ENCODE results near the gene VPS9D1.
"Not testable (repeated sequence)": the region's sequence is repeated elsewhere in the genome, so short reads cannot be mapped to it uniquely, and the experiment has no call there.

Gene VPS9D1

DNA sequence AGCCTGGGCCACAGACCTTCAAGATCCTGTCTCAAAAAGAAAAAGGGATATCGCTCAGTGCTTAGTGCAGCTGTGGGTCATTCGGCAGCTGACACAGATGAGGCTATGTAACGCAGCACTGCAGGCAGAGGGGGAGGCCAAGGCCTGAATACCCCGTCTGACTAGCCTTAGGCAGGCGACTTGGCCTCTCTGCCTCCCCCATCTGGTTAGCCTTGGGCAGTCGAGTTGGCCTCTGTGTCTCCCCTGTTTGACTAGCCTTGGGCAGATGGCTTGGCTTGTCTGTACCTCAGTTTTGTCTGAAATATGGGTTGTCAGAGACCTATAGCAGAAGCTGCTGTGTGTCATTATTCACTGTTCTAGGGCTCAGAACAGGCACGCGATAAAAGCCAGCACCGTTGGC is 53.1 kb downstream of the VPS9D1 start:
- TF ChIP-seq, protein P1, sequence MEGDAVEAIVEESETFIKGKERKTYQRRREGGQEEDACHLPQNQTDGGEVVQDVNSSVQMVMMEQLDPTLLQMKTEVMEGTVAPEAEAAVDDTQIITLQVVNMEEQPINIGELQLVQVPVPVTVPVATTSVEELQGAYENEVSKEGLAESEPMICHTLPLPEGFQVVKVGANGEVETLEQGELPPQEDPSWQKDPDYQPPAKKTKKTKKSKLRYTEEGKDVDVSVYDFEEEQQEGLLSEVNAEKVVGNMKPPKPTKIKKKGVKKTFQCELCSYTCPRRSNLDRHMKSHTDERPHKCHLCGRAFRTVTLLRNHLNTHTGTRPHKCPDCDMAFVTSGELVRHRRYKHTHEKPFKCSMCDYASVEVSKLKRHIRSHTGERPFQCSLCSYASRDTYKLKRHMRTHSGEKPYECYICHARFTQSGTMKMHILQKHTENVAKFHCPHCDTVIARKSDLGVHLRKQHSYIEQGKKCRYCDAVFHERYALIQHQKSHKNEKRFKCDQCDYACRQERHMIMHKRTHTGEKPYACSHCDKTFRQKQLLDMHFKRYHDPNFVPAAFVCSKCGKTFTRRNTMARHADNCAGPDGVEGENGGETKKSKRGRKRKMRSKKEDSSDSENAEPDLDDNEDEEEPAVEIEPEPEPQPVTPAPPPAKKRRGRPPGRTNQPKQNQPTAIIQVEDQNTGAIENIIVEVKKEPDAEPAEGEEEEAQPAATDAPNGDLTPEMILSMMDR (IDR thresholded peaks at IDR 0.05), result no peak
- Mint-ChIP-seq H3K9me3 (peaks cover 52% of the 10 kb centered on the region), H3K27me3 (ENCODE audit: low read depth, poor library complexity) (peaks cover 6% of the 10 kb centered on the region), H3K36me3 (ENCODE audit: low read depth) (peaks cover 81% of the 10 kb centered on the region), H3K4me1 (peaks cover 11% of the 10 kb centered on the region), H3K4me3 (no peak overlapping the region), H3K27ac (no peak overlapping the region)
- DNase-seq, result no peak

DNA sequence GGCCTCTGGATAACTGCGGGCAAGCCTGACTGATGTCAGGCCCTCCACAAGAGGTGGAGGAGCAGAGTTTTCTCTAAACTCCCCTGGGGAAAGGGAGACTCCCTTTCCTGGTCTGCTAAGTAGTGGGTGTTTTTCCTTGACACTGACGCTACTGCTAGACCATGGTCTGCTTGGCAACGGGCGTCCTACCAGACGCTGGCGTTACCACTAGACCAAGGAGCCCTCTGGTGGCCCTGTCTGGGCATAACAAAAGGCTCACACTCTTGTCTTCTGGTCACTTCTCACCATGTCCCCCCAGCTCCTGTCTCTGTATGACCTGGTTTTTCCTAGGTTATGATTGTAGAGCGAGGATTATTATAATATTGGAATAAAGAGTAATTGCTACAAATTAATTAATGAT is 53.7 kb downstream of the VPS9D1 start:
- peaks cover 81% of the 10 kb centered on the region for H3K36me3 Mint-ChIP-seq (ENCODE audit: low read depth)
- H3K4me3 Mint-ChIP-seq; H3K27me3 Mint-ChIP-seq (ENCODE audit: low read depth, poor library complexity); H3K27ac Mint-ChIP-seq: not testable (repeated sequence)
- peak; percentile 25 for DNase-seq
- peaks cover 52% of the 10 kb centered on the region for H3K9me3 Mint-ChIP-seq
- H3K4me1 Mint-ChIP-seq, result peaks cover 11% of the 10 kb centered on the region

DNA sequence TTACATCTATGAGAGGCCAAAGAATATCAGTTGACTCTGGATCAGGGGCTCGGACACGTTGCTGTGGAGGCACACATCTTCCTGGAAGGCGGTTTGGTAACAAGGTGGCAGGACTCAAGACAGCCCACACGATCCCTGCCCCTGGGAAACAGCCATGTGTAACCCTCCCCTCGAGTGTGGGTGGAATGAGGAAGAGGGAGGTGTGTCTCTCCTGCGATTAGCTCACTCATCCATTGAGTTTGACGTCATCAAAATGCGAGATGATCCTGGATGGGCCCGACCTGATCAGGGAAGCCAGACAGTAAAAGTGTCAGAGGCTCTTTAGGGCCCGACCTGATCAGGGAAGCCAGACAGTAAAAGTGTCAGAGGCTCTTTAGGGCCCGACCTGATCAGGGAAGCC is 56.5 kb downstream of the VPS9D1 start:
- Mint-ChIP-seq H3K36me3 (ENCODE audit: low read depth) (peaks cover 97% of the 10 kb centered on the region), H3K9me3 (peaks cover 74% of the 10 kb centered on the region), H3K27ac (peak overlapping the region; percentile 53)
- DNase-seq; H3K27me3 Mint-ChIP-seq (ENCODE audit: low read depth, poor library complexity); H3K4me3 Mint-ChIP-seq; H3K4me1 Mint-ChIP-seq: not testable (repeated sequence)

DNA sequence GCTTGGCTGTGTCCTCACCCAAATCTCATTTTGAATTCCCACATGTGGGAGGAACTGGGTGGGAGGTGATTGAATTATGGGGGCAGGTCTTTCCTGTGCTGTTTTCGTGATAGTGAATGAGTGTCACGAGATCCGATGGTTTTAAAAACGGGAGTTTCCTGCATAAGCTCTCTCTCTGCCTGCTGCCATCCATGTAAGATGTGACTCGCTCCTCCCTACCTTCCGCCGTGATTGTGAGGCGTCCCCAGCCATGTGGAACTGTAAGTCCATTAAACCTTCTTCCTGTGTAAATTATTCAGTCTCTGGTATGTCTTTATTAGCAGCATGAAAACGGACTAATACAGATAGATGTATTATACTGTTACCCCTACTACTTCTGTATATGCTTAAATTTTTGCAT is 59.5 kb downstream of the VPS9D1 start:
- peaks cover 70% of the 10 kb centered on the region for H3K9me3 Mint-ChIP-seq
- TF ChIP-seq, protein P1 (IDR thresholded peaks at IDR 0.05), result no peak
- H3K36me3 Mint-ChIP-seq (ENCODE audit: low read depth), result peaks cover 83% of the 10 kb centered on the region
- no peak overlapping the region for H3K27ac Mint-ChIP-seq
- H3K27me3 Mint-ChIP-seq (ENCODE audit: low read depth, poor library complexity), result peaks cover 3% of the 10 kb centered on the region
- peaks cover 21% of the 10 kb centered on the region for H3K4me1 Mint-ChIP-seq
- H3K4me3 Mint-ChIP-seq, result peak overlapping the region; percentile 58
- DNase-seq, result no peak

DNA sequence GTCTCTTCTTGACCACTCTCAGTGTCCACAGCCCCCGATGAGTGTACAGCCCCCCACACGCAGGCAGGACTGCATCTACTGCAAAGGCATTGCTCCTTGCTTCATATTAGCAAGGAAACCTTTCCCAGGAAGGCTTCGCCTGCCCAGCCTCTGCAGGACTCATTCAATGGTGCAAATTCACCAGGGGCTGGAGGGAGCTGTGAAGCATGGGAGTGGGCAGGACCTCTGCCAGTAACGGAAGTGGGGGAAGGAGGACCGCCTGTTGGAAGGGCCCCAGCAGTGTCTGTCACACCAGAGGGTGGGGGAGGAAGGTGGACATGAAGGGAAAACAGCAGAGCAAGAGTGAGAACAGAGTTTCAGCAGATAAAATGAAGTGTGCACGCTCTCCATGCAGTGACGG is 60.6 kb downstream of the VPS9D1 start:
- Mint-ChIP-seq H3K4me3 (no peak overlapping the region), H3K9me3 (peaks cover 60% of the 10 kb centered on the region), H3K36me3 (ENCODE audit: low read depth) (peaks cover 76% of the 10 kb centered on the region), H3K4me1 (peaks cover 21% of the 10 kb centered on the region), H3K27me3 (ENCODE audit: low read depth, poor library complexity) (peaks cover 3% of the 10 kb centered on the region), H3K27ac (peak overlapping the region; percentile 38)
- no peak for DNase-seq
- TF ChIP-seq, protein P1 (IDR thresholded peaks at IDR 0.05), result no peak

DNA sequence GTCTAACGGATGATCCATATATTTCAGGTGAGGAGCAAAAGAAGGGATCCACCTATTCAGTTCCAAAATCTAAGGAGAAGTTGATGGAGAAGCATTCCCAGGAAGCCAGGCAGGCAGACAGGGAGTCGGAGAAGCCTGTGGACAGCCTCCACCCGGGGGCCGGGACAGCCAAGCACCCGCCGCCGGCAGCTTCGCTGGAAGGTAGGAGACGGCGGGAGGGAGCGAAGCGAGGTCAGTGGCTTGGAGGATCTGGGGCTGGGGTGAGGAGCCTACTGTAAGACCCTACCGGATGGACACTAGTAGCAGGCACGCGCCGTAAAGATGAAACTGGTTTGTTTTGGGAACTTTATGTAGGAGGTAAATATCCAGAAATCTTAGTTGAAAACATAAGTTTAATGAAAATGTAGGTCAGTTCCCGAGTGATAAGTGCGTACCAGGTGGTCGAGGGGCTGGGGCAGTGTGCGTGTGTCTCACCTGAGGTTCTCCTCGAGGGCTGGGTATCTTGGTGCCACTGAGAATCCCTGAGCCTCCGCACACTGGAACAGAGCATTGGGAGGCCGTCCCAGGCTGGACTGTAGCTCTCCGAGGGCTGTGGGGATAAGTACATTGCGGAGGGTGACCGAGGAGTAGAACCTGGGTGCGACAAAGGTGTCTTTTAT is 62.3 kb downstream of the VPS9D1 start:
- Mint-ChIP-seq H3K27ac (no peak overlapping the region), H3K27me3 (ENCODE audit: low read depth, poor library complexity) (no peaks in the 10 kb centered on the region), H3K4me3 (peak overlapping the region; percentile 93), H3K36me3 (ENCODE audit: low read depth) (peaks cover 68% of the 10 kb centered on the region), H3K9me3 (peaks cover 43% of the 10 kb centered on the region), H3K4me1 (peaks cover 20% of the 10 kb centered on the region)
- peak; percentile 36 for DNase-seq
- TF ChIP-seq, protein P1 (IDR thresholded peaks at IDR 0.05), result no peak
